Keratinocyte (primary cell): ENCODE measurements around the gene PPEF1. TPM values are rescaled to one million over a fixed set of nuclear protein-coding genes. Genes with fewer than 3 reads are reported as not detected.

Experiments
- DNase-seq: peaks from one replicate; pipeline ENCODE4 v3.0.0-alpha.2; 2011; ENCODE audit warnings: low read depth, missing footprints, low spot score
- FAIRE-seq: peaks from 2 replicates; lab custom pipeline; 2011; peaks lifted over from hg19 to GRCh38; lab: Jason Lieb, UNC
- H2AFZ ChIP-seq: 2 replicates; pipeline ENCODE4 v1.6.0; 2012; ENCODE audit warnings: low read length, control low read depth, inconsistent platforms; ENCODE audit not compliant: control insufficient read depth
- H3K27ac ChIP-seq: 2 replicates; pipeline ENCODE4 v1.5.1; 2011; ENCODE audit warnings: low read length; ENCODE audit not compliant: control insufficient read depth, insufficient read depth
- H3K27me3 ChIP-seq: 3 replicates; pipeline ENCODE4 v1.6.0; 2011; ENCODE audit warnings: low read length; ENCODE audit not compliant: control insufficient read depth, insufficient read depth; ENCODE audit errors: extremely low read depth
- H3K36me3 ChIP-seq, 2 experiments: 2 replicates in 1 of 2; 3 replicates in 1 of 2; pipeline ENCODE4 v1.5.1; 2011; ENCODE audit warnings: low read length in 2 of 2, mild to moderate bottlenecking in 1 of 2; ENCODE audit not compliant: control insufficient read depth in 2 of 2, insufficient read depth in 2 of 2; ENCODE audit errors: extremely low read depth in 1 of 2
- H3K4me1 ChIP-seq: 3 replicates; pipeline ENCODE4 v1.5.1; 2011; ENCODE audit warnings: low read length; ENCODE audit not compliant: control insufficient read depth, insufficient read depth; ENCODE audit errors: extremely low read depth
- H3K4me2 ChIP-seq: 3 replicates; pipeline ENCODE4 v1.6.0; 2011; ENCODE audit warnings: low read depth, low read length; ENCODE audit not compliant: control insufficient read depth, insufficient read depth; ENCODE audit errors: extremely low read depth
- H3K4me3 ChIP-seq, 3 experiments: fragments of 200-600 bp in 1 of 3; sonication (generic) in 1 of 3; 2 replicates in 2 of 3; 3 replicates in 1 of 3; pipeline ENCODE4 v1.5.1; 2011 to 2016; ENCODE audit warnings: low read length in 3 of 3, mild to moderate bottlenecking in 3 of 3, control low read depth in 2 of 3, inconsistent platforms in 1 of 3, low read depth in 1 of 3, mixed read lengths in 1 of 3, mixed run types in 1 of 3, moderate library complexity in 1 of 3; ENCODE audit not compliant: control insufficient read depth in 2 of 3, insufficient read depth in 2 of 3; ENCODE audit errors: extremely low read depth in 1 of 3
- H3K79me2 ChIP-seq: 2 replicates; pipeline ENCODE4 v1.6.0; 2012; ENCODE audit warnings: low read length; ENCODE audit not compliant: control insufficient read depth, insufficient read depth
- H3K9ac ChIP-seq: 3 replicates; pipeline ENCODE4 v1.6.0; 2011; ENCODE audit warnings: low read length; ENCODE audit not compliant: control insufficient read depth, insufficient read depth; ENCODE audit errors: extremely low read depth
- H3K9me1 ChIP-seq: 3 replicates; pipeline ENCODE4 v1.6.0; 2011; ENCODE audit warnings: low read length; ENCODE audit not compliant: control insufficient read depth, insufficient read depth; ENCODE audit errors: extremely low read depth
- H3K9me3 ChIP-seq: 2 replicates; pipeline ENCODE4 v1.5.1; 2012; ENCODE audit warnings: low read depth, low read length; ENCODE audit not compliant: control insufficient read depth
- H4K20me1 ChIP-seq: 3 replicates; pipeline ENCODE4 v1.6.0; 2011; ENCODE audit warnings: low read length; ENCODE audit not compliant: control insufficient read depth, insufficient read depth; ENCODE audit errors: extremely low read depth
- EZH2 ChIP-seq: IDR thresholded peaks from one replicate; pipeline ENCODE4 v1.6.1; 2012; ENCODE audit warnings: inconsistent platforms, mild to moderate bottlenecking, low read length, moderate library complexity
- dilution Hi-C: fragments of 300-500 bp; cut with MboI; formaldehyde crosslinking; loops from one replicate; pipeline ENCODE4 v1.7.0; 2020; ENCODE audit warnings: low sequenced_read_pairs; ENCODE audit not compliant: extremely low pct_ligation_motif_present
- polyA plus RNA-seq, 5 experiments: library from polyadenylated mRNA; depleted of rRNA in 3 of 5; stranded (reverse) in 3 of 5; stranded (forward) in 1 of 5; unstranded in 1 of 5; fragments of >200 nt; gene quantifications; 1 replicate in 1 of 5; 2 replicates in 3 of 5; 3 replicates in 1 of 5; pipeline versions ENCODE4 v1.2.1 to v1.2.3, GENCODE V29; 2011 to 2012; ENCODE audit warnings: missing spikeins in 2 of 5, low read depth in 1 of 5, low replicate concordance in 1 of 5
- TF ChIP-seq, protein P1 (sequence below), 3 experiments: IDR thresholded peaks in 1 of 3; conservative IDR thresholded peaks in 1 of 3; optimal IDR thresholded peaks in 1 of 3; 2 replicates in 2 of 3; 3 replicates in 1 of 3; pipeline versions ENCODE3 to v1.5.1; 2011; ENCODE audit warnings: low read length in 3 of 3, mild to moderate bottlenecking in 3 of 3, moderate library complexity in 2 of 3, control low read depth in 1 of 3, inconsistent platforms in 1 of 3; ENCODE audit not compliant: insufficient read depth in 2 of 3; ENCODE audit errors: extremely low read depth in 1 of 3

Gene PPEF1
- polyA plus RNA-seq, 1 donor (not counting 4 experiments of a cell fraction or from before 2014, with no cell fraction given): not detected

DNA sequence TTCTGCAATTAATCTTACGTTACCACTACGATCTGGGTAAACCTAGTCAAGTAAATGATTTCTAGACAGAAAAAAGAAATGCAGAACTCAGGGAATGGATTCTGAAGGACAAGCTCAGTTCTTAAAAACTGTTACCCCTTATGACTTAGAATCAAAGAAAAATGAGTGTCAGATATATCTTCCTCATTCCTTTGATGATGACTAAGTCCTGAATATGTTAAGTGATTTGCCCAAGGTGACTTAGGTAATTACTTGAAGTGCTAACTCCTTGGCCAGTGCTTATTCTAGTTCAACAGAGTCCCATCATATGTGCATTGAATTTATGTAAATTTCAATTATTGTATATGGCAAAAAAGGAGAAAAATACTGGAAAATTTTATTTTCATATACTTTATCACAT is 92.5 kb downstream of the PPEF1 start:
- dilution Hi-C loops: no loop called here
- Histone ChIP-seq H3K79me2 (no peaks in the 10 kb centered on the region), H4K20me1 (no peaks in the 10 kb centered on the region), H3K27ac (no peak overlapping the region), H3K4me1 (no peaks in the 10 kb centered on the region), H3K9me1 (no peaks in the 10 kb centered on the region), H2AFZ (no peak overlapping the region), H3K9ac (no peak overlapping the region), H3K27me3 (no peaks in the 10 kb centered on the region), H3K4me3 (no peak overlapping the region), H3K36me3 (no peaks in the 10 kb centered on the region), H3K9me3 (no peaks in the 10 kb centered on the region), H3K4me2 (no peak overlapping the region)
- FAIRE-seq: no peak
- no peak for DNase-seq
- no peak for TF ChIP-seq EZH2
- TF ChIP-seq, protein P1, sequence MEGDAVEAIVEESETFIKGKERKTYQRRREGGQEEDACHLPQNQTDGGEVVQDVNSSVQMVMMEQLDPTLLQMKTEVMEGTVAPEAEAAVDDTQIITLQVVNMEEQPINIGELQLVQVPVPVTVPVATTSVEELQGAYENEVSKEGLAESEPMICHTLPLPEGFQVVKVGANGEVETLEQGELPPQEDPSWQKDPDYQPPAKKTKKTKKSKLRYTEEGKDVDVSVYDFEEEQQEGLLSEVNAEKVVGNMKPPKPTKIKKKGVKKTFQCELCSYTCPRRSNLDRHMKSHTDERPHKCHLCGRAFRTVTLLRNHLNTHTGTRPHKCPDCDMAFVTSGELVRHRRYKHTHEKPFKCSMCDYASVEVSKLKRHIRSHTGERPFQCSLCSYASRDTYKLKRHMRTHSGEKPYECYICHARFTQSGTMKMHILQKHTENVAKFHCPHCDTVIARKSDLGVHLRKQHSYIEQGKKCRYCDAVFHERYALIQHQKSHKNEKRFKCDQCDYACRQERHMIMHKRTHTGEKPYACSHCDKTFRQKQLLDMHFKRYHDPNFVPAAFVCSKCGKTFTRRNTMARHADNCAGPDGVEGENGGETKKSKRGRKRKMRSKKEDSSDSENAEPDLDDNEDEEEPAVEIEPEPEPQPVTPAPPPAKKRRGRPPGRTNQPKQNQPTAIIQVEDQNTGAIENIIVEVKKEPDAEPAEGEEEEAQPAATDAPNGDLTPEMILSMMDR (optimal IDR thresholded peaks at IDR 0.05 in 1 of 3, IDR thresholded peaks at IDR 0.05 in 1 of 3, conservative IDR thresholded peaks at IDR 0.05 in 1 of 3; ENCODE audit: extremely low read depth in 1 of 3, insufficient read depth in 2 of 3, low read length in 3 of 3): no peak

DNA sequence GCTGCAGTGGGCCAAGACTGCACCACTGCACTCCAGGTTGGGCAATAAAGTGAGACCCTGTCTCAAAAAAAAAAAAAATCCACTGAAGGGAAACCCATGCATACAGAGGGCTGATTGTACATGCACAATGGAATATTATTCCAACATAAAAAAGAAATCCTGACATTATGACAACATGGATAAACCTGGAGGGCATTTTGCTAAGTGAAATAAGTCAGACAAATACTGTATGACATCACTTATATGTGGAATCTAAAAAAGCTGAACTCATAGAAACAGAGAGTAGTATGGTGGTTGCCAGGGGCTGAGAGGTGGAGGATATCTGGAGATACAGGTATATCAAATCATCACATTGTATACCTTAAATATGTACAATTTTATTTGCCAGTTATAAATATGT is 102.2 kb downstream of the PPEF1 start:
- H3K79me2 ChIP-seq: no peaks in the 10 kb centered on the region
- dilution Hi-C loops: no loop called here
- H3K4me2 ChIP-seq: no peak overlapping the region
- no peak overlapping the region for H3K27ac ChIP-seq
- no peak for TF ChIP-seq EZH2
- TF ChIP-seq, protein P1 (optimal IDR thresholded peaks at IDR 0.05 in 1 of 3, IDR thresholded peaks at IDR 0.05 in 1 of 3, conservative IDR thresholded peaks at IDR 0.05 in 1 of 3; ENCODE audit: extremely low read depth in 1 of 3, insufficient read depth in 2 of 3, low read length in 3 of 3): no peak
- H2AFZ ChIP-seq: no peak overlapping the region
- H4K20me1 ChIP-seq: no peaks in the 10 kb centered on the region
- H3K4me1 ChIP-seq: no peaks in the 10 kb centered on the region
- FAIRE-seq (no peak), DNase-seq (no peak)
- H3K9me1 ChIP-seq: no peaks in the 10 kb centered on the region
- no peaks in the 10 kb centered on the region for H3K36me3 ChIP-seq
- no peaks in the 10 kb centered on the region for H3K27me3 ChIP-seq
- no peak overlapping the region for H3K9ac ChIP-seq
- H3K9me3 ChIP-seq: no peaks in the 10 kb centered on the region
- H3K4me3 ChIP-seq: no peak overlapping the region
